GM12878 (cell line): ENCODE data around the gene ADCY6. TPM values are rescaled to one million over a fixed set of nuclear protein-coding genes. Genes with fewer than 3 reads are reported as not detected.

Experiments
- BRCA1 ChIP-seq: IDR thresholded peaks from 2 replicates; pipeline ENCODE4 v1.6.1; 2011; ENCODE audit warnings: low read depth, low read length, improper control_type of control experiment
- CBX3 ChIP-seq: fragments of 200-600 bp; sonication (generic); IDR thresholded peaks from 2 replicates; pipeline ENCODE4 v1.6.1; 2016; ENCODE audit warnings: low read depth, borderline replicate concordance
- CEBPB ChIP-seq, 2 experiments: fragments of 150-350 bp in 1 of 2; IDR thresholded peaks; 2 replicates each; pipeline ENCODE4 v1.6.1; 2012 to 2014; ENCODE audit warnings: low read depth in 2 of 2, low read length in 2 of 2, borderline replicate concordance in 1 of 2, inconsistent platforms in 1 of 2
- CEBPZ ChIP-seq: fragments of 150-350 bp; IDR thresholded peaks from 2 replicates; pipeline ENCODE4 v1.6.1; 2016; ENCODE audit warnings: low read depth, low read length
- CHD1 ChIP-seq: IDR thresholded peaks from 2 replicates; pipeline ENCODE4 v1.6.1; 2012; ENCODE audit warnings: low read depth, low read length, improper control_type of control experiment
- CREM ChIP-seq: IDR thresholded peaks from 2 replicates; pipeline ENCODE4 v1.6.1; 2014; ENCODE audit warnings: antibody characterized with exemption, low read depth
- E2F8 ChIP-seq: fragments of 450-650 bp; IDR thresholded peaks from 2 replicates; pipeline ENCODE4 v1.6.1; 2018; ENCODE audit warnings: mild to moderate bottlenecking, low read depth, moderate library complexity; ENCODE audit not compliant: partially characterized antibody
- IKZF2 ChIP-seq, 2 experiments: fragments of 450-650 bp; IDR thresholded peaks; 2 replicates each; pipeline ENCODE4 v1.6.1; 2017; ENCODE audit warnings: mild to moderate bottlenecking in 2 of 2, moderate library complexity in 2 of 2
- IRF4 ChIP-seq: IDR thresholded peaks from 2 replicates; pipeline ENCODE4 v1.6.1; 2011; ENCODE audit warnings: low read depth, low read length
- MLLT1 ChIP-seq: fragments of 450-650 bp; IDR thresholded peaks from 2 replicates; pipeline ENCODE4 v1.6.1; 2016; ENCODE audit warnings: mild to moderate bottlenecking
- NBN ChIP-seq: fragments of 450-650 bp; IDR thresholded peaks from 2 replicates; pipeline ENCODE4 v1.6.1; 2016
- NR2C1 ChIP-seq: fragments of 450-650 bp; IDR thresholded peaks from 2 replicates; pipeline ENCODE4 v1.6.1; 2017; ENCODE audit warnings: antibody characterized with exemption, mild to moderate bottlenecking, moderate library complexity
- PAX8 ChIP-seq: fragments of 450-650 bp; IDR thresholded peaks from 2 replicates; pipeline ENCODE4 v1.6.1; 2017; ENCODE audit warnings: mild to moderate bottlenecking, moderate library complexity
- PBX3 ChIP-seq: IDR thresholded peaks from 2 replicates; pipeline ENCODE4 v1.6.1; 2011; ENCODE audit warnings: mild to moderate bottlenecking, low read depth, low read length, moderate library complexity; ENCODE audit not compliant: insufficient replicate concordance
- POLR2A ChIP-seq: IDR thresholded peaks from 2 replicates; pipeline ENCODE4 v1.6.1; 2011; ENCODE audit warnings: low read depth, mild to moderate bottlenecking, low read length
- RAD51 ChIP-seq: fragments of 450-650 bp; IDR thresholded peaks from 2 replicates; pipeline ENCODE4 v1.6.1; 2016; ENCODE audit warnings: moderate library complexity, mild to moderate bottlenecking, inconsistent platforms
- SMAD5 ChIP-seq: IDR thresholded peaks from 2 replicates; pipeline ENCODE4 v1.6.1; 2016; ENCODE audit warnings: antibody characterized with exemption, low read depth
- SMC3 ChIP-seq: IDR thresholded peaks from 2 replicates; pipeline ENCODE4 v1.6.1; 2011; ENCODE audit warnings: low read length, improper control_type of control experiment, borderline replicate concordance
- USF1 ChIP-seq: IDR thresholded peaks from 2 replicates; pipeline ENCODE4 v1.6.1; 2011; ENCODE audit warnings: borderline replicate concordance, low read depth, mild to moderate bottlenecking, moderate library complexity, mixed read lengths, low read length; ENCODE audit not compliant: insufficient read depth; ENCODE audit errors: extremely low read length
- ZBED1 ChIP-seq: IDR thresholded peaks from 2 replicates; pipeline ENCODE4 v1.6.1; 2016; ENCODE audit warnings: borderline replicate concordance
- polyA plus RNA-seq, 11 experiments: library from polyadenylated mRNA; depleted of rRNA in 4 of 11; unstranded in 6 of 11; stranded (reverse) in 5 of 11; fragments of >200 nt; fragmentation: Nextera tagmentation in 4 of 11; fragmentation: Illumina TruSeq in 1 of 11; extraction: Ambion mirVana in 4 of 11; extraction: Trizol in 1 of 11; gene quantifications; 1 replicate in 1 of 11; 2 replicates in 10 of 11; pipeline versions ENCODE4 v1.2.1 to v1.2.3, GENCODE V29; 2011 to 2016; ENCODE audit warnings: inconsistent platforms in 2 of 11, missing spikeins in 2 of 11, low read depth in 1 of 11
- total RNA-seq, 4 experiments: library from RNA; depleted of rRNA in 3 of 4; stranded (reverse); fragments of >200 nt in 3 of 4; fragmentation: Illumina TruSeq in 1 of 4; extraction: Trizol in 1 of 4; gene quantifications; 2 replicates each; pipeline versions ENCODE4 v1.2.1 to v1.2.3, GENCODE V29; 2013 to 2021

ADCY6 gene
- total and polyA plus RNA-seq, 10 of the 15 experiments (the other 5 are each of a cell fraction or from before 2014, with no cell fraction given), result 0.03 to 2.0 (median 0.14) TPM; not detected in 1

GRCh38 chr12:48815126-48816110 lies 26.5 kb upstream of the ADCY6 start (continued):
- TF ChIP-seq PBX3 (peak; percentile 17), POLR2A (peak; percentile 2; the same call in 1 of the 2 replicates), IRF4 (no peak), CREM (no peak), IKZF2 (IDR thresholded peaks at IDR 0.05) (peak; percentile 69 to 76), CHD1 (no peak), USF1 (no peak), E2F8 (no peak), PAX8 (no peak), RAD51 (no peak), BRCA1 (no peak), SMC3 (no peak), NR2C1 (no peak), NBN (peak; percentile 84; the same call in 1 of the 2 replicates), CEBPZ (no peak), CBX3 (no peak), SMAD5 (no peak), CEBPB (IDR thresholded peaks at IDR 0.05; ENCODE audit: borderline replicate concordance in 1 of 2, low read depth in 2 of 2, low read length in 2 of 2) (no peak), ZBED1 (no peak), MLLT1 (peak; percentile 77; the same call in 1 of the 2 replicates)
